GM23338 (cell line): ENCODE results near the gene MPND. TPM values are rescaled to one million over a fixed set of nuclear protein-coding genes. Genes with fewer than 3 reads are reported as not detected.

ENCODE experiments used
- ATAC-seq: fragments of 200-7000 bp; cut with Tn5 transposase; 3 replicates; pipeline ENCODE4 v1.9.1; 2020
- DNase-seq: peaks from one replicate; pipeline ENCODE4 v3.0.0-alpha.2; 2015; ENCODE audit warnings: low spot score
- H2AFZ ChIP-seq: fragments of 200-600 bp; sonication (generic); 2 replicates; pipeline ENCODE4 v1.8.0; 2016; ENCODE audit warnings: antibody characterized with exemption, mild to moderate bottlenecking, moderate library complexity
- H3F3A ChIP-seq: fragments of 200-600 bp; sonication (generic); replicated peaks from 2 replicates; pipeline ENCODE4 v1.8.0; 2017; ENCODE audit warnings: antibody characterized with exemption, mixed run types, low read depth
- H3K27ac ChIP-seq: fragments of 200-600 bp; sonication (generic); 2 replicates; pipeline ENCODE4 v1.6.1; 2016; ENCODE audit warnings: low read depth
- H3K27me3 ChIP-seq: fragments of 200-600 bp; sonication (generic); 2 replicates; pipeline ENCODE4 v1.8.0; 2016; ENCODE audit warnings: mild to moderate bottlenecking, mixed run types, moderate library complexity; ENCODE audit not compliant: insufficient read depth
- H3K36me3 ChIP-seq: fragments of 200-600 bp; sonication (generic); 2 replicates; pipeline ENCODE4 v1.8.0; 2016; ENCODE audit warnings: mild to moderate bottlenecking; ENCODE audit not compliant: insufficient read depth
- H3K4me1 ChIP-seq: fragments of 200-600 bp; sonication (generic); 2 replicates; pipeline ENCODE4 v1.8.0; 2016; ENCODE audit warnings: mild to moderate bottlenecking, moderate library complexity; ENCODE audit not compliant: insufficient read depth
- H3K4me2 ChIP-seq: fragments of 200-600 bp; sonication (generic); 2 replicates; pipeline ENCODE4 v1.7.1; 2017; ENCODE audit warnings: mixed run types
- H3K4me3 ChIP-seq: fragments of 200-600 bp; sonication (generic); 2 replicates; pipeline ENCODE4 v1.6.1; 2016; ENCODE audit warnings: mixed run types
- H3K79me2 ChIP-seq: fragments of 200-600 bp; sonication (generic); replicated peaks from 2 replicates; pipeline ENCODE4 v1.8.0; 2017; ENCODE audit warnings: mild to moderate bottlenecking; ENCODE audit not compliant: insufficient read depth
- H3K9me2 ChIP-seq: fragments of 200-600 bp; sonication (generic); 2 replicates; pipeline ENCODE4 v1.8.0; 2017; ENCODE audit not compliant: insufficient read depth
- H4K20me1 ChIP-seq: fragments of 200-600 bp; sonication (generic); replicated peaks from 2 replicates; pipeline ENCODE4 v1.8.0; 2017; ENCODE audit warnings: mild to moderate bottlenecking; ENCODE audit not compliant: insufficient read depth
- H3K27ac Mint-ChIP-seq: 2 replicates; pipeline ENCODE4 v1.8.0; 2020; ENCODE audit warnings: inconsistent platforms, mild to moderate bottlenecking, moderate library complexity, mixed read lengths
- H3K27me3 Mint-ChIP-seq: 3 replicates; pipeline ENCODE4 v1.8.0; 2022; ENCODE audit warnings: low read depth, mild to moderate bottlenecking, moderate library complexity, mixed read lengths, inconsistent platforms; ENCODE audit not compliant: insufficient read depth, poor library complexity
- H3K36me3 Mint-ChIP-seq: 3 replicates; pipeline ENCODE4 v1.8.0; 2021; ENCODE audit warnings: low read depth, mild to moderate bottlenecking, inconsistent platforms, moderate library complexity, mixed read lengths
- H3K4me1 Mint-ChIP-seq: 3 replicates; pipeline ENCODE4 v1.8.0; 2020; ENCODE audit warnings: mild to moderate bottlenecking, inconsistent platforms, mixed read lengths
- H3K4me3 Mint-ChIP-seq: 3 replicates; pipeline ENCODE4 v1.8.0; 2021; ENCODE audit warnings: moderate library complexity, mild to moderate bottlenecking, inconsistent platforms, mixed read lengths
- H3K9me3 Mint-ChIP-seq: 3 replicates; pipeline ENCODE4 v1.8.0; 2020; ENCODE audit warnings: moderate library complexity, mild to moderate bottlenecking, inconsistent platforms, mixed read lengths
- EZH2 ChIP-seq: fragments of 200-600 bp; sonication (generic); IDR thresholded peaks from one replicate; pipeline ENCODE4 v1.8.0; 2017; ENCODE audit warnings: antibody characterized with exemption, mild to moderate bottlenecking, low read depth; ENCODE audit not compliant: unreplicated experiment
- EZH2phosphoT487 ChIP-seq: fragments of 200-600 bp; sonication (generic); IDR thresholded peaks from one replicate; pipeline ENCODE4 v1.8.1; 2018; ENCODE audit warnings: antibody characterized with exemption; ENCODE audit not compliant: unreplicated experiment
- JUNB ChIP-seq: IDR thresholded peaks from one replicate; pipeline ENCODE4 v1.6.1; 2016; ENCODE audit warnings: antibody characterized with exemption; ENCODE audit not compliant: unreplicated experiment
- POLR2AphosphoS5 ChIP-seq: IDR thresholded peaks from 2 replicates; pipeline ENCODE4 v1.6.1; 2016; ENCODE audit warnings: antibody characterized with exemption, low read depth
- STAT1 ChIP-seq: IDR thresholded peaks from one replicate; pipeline ENCODE4 v1.6.1; 2016; ENCODE audit warnings: antibody characterized with exemption; ENCODE audit not compliant: unreplicated experiment
- ZNF114 ChIP-seq: fragments of 250-450 bp; sonication (Bioruptor Pico); IDR thresholded peaks from 2 replicates; pipeline ENCODE4 v1.5.0; 2020; ENCODE audit warnings: mild to moderate bottlenecking, moderate library complexity
- ZNF331 ChIP-seq: fragments of 250-450 bp; sonication (Bioruptor Pico); IDR thresholded peaks from 2 replicates; pipeline ENCODE4 v1.5.0; 2020; ENCODE audit warnings: low read depth, mild to moderate bottlenecking, moderate library complexity
- polyA plus RNA-seq: library from polyadenylated mRNA; unstranded; fragments of >200 nt; fragmentation: Nextera tagmentation; extraction: Ambion mirVana; gene quantifications from 2 replicates; pipeline ENCODE4 v1.2.1, GENCODE V29; 2016
- total RNA-seq: library from RNA; depleted of rRNA; stranded (reverse); fragments of >200 nt; shearing (Covaris generic); gene quantifications from 2 replicates; pipeline ENCODE4 v1.2.3, GENCODE V29; 2014
- TF ChIP-seq, protein P1 (sequence below): fragments of 250-450 bp; sonication (Bioruptor Pico); IDR thresholded peaks from 2 replicates; pipeline ENCODE4 v1.5.0; 2020; ENCODE audit warnings: mild to moderate bottlenecking, moderate library complexity
- TF ChIP-seq, protein P2 (sequence below): IDR thresholded peaks from 2 replicates; pipeline ENCODE4 v1.6.1; 2016; ENCODE audit warnings: antibody characterized with exemption
- TF ChIP-seq, protein P3 (sequence below), 2 experiments: fragments of 200-600 bp in 1 of 2; sonication (generic) in 1 of 2; conservative IDR thresholded peaks; 2 replicates each; pipeline versions ENCODE4 v1.5.1 to v1.6.1; 2016 to 2017; ENCODE audit warnings: antibody characterized with exemption in 2 of 2, low read depth in 2 of 2, mild to moderate bottlenecking in 2 of 2, moderate library complexity in 1 of 2
- TF ChIP-seq, protein P4 (sequence below): IDR thresholded peaks from one replicate; pipeline ENCODE4 v1.6.1; 2018; ENCODE audit warnings: antibody characterized with exemption; ENCODE audit not compliant: unreplicated experiment

The MPND gene
- total and polyA plus RNA-seq, 2 experiments from 2014 or later, result 11.8 to 15.6 TPM

DNA sequence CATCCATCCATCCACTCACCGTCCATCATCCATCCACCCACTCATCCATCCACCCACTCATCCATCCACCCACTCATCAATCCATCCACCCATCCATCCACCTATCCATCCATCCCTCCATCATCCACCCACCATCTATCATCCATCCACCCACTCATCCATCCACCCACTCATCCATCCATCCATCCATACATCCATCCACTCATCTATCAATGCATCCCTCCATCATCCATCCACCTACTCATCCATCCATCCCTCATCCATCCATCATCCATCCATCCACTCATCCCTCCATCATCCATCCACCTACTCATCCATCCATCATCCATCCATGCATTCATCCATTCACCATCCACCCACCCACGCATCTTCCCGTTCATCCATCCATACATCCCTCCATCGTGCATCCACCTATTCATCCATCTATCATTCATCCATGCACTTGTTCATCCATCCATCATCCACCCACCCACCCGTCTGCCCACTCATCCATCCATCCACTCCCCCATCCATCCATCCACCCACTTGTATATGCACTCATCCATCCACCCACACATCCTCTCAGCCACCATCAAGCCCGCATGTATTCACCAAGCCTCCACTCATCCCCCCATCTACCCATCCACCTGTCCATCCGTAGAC, 8.3 kb upstream of the MPND start:
- Histone ChIP-seq H3K4me3 (no peak overlapping the region), H4K20me1 (no peaks in the 10 kb centered on the region), H3K36me3 (no peaks in the 10 kb centered on the region), H2AFZ (no peak overlapping the region), H3K4me1 (peaks cover 6% of the 10 kb centered on the region), H3K4me2 (no peak overlapping the region), H3K79me2 (no peaks in the 10 kb centered on the region), H3K9me2 (0 out of 2 replicates have a peak, but pooled peaks cover 6% of the 10 kb centered on the region), H3K27me3 (no peaks in the 10 kb centered on the region), H3K27ac (no peak overlapping the region), H3F3A (0 out of 2 replicates have a peak, but pooled peaks cover 11% of the 10 kb centered on the region)
- no peak overlapping the region for H3K27ac Mint-ChIP-seq
- DNase-seq (no peak), ATAC-seq (no peak)
- peaks cover 10% of the 10 kb centered on the region for H3K4me1 Mint-ChIP-seq
- peaks cover 11% of the 10 kb centered on the region for H3K27me3 Mint-ChIP-seq
- peaks cover 2% of the 10 kb centered on the region for H3K9me3 Mint-ChIP-seq
- TF ChIP-seq, protein P1, sequence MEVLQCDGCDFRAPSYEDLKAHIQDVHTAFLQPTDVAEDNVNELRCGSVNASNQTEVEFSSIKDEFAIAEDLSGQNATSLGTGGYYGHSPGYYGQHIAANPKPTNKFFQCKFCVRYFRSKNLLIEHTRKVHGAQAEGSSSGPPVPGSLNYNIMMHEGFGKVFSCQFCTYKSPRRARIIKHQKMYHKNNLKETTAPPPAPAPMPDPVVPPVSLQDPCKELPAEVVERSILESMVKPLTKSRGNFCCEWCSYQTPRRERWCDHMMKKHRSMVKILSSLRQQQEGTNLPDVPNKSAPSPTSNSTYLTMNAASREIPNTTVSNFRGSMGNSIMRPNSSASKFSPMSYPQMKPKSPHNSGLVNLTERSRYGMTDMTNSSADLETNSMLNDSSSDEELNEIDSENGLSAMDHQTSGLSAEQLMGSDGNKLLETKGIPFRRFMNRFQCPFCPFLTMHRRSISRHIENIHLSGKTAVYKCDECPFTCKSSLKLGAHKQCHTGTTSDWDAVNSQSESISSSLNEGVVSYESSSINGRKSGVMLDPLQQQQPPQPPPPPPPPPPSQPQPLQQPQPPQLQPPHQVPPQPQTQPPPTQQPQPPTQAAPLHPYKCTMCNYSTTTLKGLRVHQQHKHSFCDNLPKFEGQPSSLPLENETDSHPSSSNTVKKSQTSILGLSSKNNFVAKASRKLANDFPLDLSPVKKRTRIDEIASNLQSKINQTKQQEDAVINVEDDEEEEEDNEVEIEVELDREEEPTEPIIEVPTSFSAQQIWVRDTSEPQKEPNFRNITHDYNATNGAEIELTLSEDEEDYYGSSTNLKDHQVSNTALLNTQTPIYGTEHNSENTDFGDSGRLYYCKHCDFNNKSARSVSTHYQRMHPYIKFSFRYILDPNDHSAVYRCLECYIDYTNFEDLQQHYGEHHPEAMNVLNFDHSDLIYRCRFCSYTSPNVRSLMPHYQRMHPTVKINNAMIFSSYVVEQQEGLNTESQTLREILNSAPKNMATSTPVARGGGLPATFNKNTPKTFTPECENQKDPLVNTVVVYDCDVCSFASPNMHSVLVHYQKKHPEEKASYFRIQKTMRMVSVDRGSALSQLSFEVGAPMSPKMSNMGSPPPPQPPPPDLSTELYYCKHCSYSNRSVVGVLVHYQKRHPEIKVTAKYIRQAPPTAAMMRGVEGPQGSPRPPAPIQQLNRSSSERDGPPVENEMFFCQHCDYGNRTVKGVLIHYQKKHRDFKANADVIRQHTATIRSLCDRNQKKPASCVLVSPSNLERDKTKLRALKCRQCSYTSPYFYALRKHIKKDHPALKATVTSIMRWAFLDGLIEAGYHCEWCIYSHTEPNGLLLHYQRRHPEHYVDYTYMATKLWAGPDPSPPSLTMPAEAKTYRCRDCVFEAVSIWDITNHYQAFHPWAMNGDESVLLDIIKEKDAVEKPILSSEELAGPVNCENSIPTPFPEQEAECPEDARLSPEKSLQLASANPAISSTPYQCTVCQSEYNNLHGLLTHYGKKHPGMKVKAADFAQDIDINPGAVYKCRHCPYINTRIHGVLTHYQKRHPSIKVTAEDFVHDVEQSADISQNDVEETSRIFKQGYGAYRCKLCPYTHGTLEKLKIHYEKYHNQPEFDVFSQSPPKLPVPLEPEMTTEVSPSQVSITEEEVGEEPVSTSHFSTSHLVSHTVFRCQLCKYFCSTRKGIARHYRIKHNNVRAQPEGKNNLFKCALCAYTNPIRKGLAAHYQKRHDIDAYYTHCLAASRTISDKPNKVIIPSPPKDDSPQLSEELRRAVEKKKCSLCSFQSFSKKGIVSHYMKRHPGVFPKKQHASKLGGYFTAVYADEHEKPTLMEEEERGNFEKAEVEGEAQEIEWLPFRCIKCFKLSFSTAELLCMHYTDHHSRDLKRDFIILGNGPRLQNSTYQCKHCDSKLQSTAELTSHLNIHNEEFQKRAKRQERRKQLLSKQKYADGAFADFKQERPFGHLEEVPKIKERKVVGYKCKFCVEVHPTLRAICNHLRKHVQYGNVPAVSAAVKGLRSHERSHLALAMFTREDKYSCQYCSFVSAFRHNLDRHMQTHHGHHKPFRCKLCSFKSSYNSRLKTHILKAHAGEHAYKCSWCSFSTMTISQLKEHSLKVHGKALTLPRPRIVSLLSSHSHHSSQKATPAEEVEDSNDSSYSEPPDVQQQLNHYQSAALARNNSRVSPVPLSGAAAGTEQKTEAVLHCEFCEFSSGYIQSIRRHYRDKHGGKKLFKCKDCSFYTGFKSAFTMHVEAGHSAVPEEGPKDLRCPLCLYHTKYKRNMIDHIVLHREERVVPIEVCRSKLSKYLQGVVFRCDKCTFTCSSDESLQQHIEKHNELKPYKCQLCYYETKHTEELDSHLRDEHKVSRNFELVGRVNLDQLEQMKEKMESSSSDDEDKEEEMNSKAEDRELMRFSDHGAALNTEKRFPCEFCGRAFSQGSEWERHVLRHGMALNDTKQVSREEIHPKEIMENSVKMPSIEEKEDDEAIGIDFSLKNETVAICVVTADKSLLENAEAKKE (CRISPR knock-in tag), result no peak
- no peak for TF ChIP-seq EZH2
- no peak for TF ChIP-seq ZNF114 (CRISPR knock-in tag)
- TF ChIP-seq STAT1, result no peak
- no peak for TF ChIP-seq ZNF331
- TF ChIP-seq, protein P2, sequence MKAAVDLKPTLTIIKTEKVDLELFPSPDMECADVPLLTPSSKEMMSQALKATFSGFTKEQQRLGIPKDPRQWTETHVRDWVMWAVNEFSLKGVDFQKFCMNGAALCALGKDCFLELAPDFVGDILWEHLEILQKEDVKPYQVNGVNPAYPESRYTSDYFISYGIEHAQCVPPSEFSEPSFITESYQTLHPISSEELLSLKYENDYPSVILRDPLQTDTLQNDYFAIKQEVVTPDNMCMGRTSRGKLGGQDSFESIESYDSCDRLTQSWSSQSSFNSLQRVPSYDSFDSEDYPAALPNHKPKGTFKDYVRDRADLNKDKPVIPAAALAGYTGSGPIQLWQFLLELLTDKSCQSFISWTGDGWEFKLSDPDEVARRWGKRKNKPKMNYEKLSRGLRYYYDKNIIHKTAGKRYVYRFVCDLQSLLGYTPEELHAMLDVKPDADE, result no peak
- TF ChIP-seq, protein P3, sequence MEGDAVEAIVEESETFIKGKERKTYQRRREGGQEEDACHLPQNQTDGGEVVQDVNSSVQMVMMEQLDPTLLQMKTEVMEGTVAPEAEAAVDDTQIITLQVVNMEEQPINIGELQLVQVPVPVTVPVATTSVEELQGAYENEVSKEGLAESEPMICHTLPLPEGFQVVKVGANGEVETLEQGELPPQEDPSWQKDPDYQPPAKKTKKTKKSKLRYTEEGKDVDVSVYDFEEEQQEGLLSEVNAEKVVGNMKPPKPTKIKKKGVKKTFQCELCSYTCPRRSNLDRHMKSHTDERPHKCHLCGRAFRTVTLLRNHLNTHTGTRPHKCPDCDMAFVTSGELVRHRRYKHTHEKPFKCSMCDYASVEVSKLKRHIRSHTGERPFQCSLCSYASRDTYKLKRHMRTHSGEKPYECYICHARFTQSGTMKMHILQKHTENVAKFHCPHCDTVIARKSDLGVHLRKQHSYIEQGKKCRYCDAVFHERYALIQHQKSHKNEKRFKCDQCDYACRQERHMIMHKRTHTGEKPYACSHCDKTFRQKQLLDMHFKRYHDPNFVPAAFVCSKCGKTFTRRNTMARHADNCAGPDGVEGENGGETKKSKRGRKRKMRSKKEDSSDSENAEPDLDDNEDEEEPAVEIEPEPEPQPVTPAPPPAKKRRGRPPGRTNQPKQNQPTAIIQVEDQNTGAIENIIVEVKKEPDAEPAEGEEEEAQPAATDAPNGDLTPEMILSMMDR (conservative IDR thresholded peaks at IDR 0.05; ENCODE audit: low read depth in 2 of 2), result no peak
- no peak for TF ChIP-seq JUNB
- TF ChIP-seq, protein P4, sequence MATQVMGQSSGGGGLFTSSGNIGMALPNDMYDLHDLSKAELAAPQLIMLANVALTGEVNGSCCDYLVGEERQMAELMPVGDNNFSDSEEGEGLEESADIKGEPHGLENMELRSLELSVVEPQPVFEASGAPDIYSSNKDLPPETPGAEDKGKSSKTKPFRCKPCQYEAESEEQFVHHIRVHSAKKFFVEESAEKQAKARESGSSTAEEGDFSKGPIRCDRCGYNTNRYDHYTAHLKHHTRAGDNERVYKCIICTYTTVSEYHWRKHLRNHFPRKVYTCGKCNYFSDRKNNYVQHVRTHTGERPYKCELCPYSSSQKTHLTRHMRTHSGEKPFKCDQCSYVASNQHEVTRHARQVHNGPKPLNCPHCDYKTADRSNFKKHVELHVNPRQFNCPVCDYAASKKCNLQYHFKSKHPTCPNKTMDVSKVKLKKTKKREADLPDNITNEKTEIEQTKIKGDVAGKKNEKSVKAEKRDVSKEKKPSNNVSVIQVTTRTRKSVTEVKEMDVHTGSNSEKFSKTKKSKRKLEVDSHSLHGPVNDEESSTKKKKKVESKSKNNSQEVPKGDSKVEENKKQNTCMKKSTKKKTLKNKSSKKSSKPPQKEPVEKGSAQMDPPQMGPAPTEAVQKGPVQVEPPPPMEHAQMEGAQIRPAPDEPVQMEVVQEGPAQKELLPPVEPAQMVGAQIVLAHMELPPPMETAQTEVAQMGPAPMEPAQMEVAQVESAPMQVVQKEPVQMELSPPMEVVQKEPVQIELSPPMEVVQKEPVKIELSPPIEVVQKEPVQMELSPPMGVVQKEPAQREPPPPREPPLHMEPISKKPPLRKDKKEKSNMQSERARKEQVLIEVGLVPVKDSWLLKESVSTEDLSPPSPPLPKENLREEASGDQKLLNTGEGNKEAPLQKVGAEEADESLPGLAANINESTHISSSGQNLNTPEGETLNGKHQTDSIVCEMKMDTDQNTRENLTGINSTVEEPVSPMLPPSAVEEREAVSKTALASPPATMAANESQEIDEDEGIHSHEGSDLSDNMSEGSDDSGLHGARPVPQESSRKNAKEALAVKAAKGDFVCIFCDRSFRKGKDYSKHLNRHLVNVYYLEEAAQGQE, result no peak
- no peak for TF ChIP-seq POLR2AphosphoS5
- TF ChIP-seq EZH2phosphoT487, result no peak
- H3K36me3 Mint-ChIP-seq, result peaks cover 22% of the 10 kb centered on the region
- H3K4me3 Mint-ChIP-seq, result no peak overlapping the region
